ENCODE measurements around the gene RPLP1.

- TF ChIP-seq CTCF (IDR thresholded peaks at IDR 0.05) (no peak), POLR2A (IDR thresholded peaks at IDR 0.05) (no peak)
These were observed 30.2 kb downstream of the RPLP1 start for GRCh38 chr15:69482686-69483256.

All from body of pancreas (tissue), 4 donors.